Osteocyte (in vitro differentiated cells): ENCODE results near the gene ZSCAN21. TPM values are rescaled to one million over a fixed set of nuclear protein-coding genes. Genes with fewer than 3 reads are reported as not detected.

Source experiments
- DNase-seq: peaks from one replicate; pipeline ENCODE4 v3.0.0; 2021; ENCODE audit warnings: mixed read lengths; ENCODE audit not compliant: unreplicated experiment; ENCODE audit errors: extremely low spot score
- H3K27ac Mint-ChIP-seq: one replicate; pipeline ENCODE4 v1.8.0; 2021; ENCODE audit warnings: mild to moderate bottlenecking, mixed read lengths; ENCODE audit not compliant: unreplicated experiment
- H3K27me3 Mint-ChIP-seq: one replicate; pipeline ENCODE4 v1.8.0; 2021; ENCODE audit warnings: mixed read lengths; ENCODE audit not compliant: unreplicated experiment
- H3K36me3 Mint-ChIP-seq: one replicate; pipeline ENCODE4 v1.8.0; 2021; ENCODE audit warnings: mixed read lengths; ENCODE audit not compliant: unreplicated experiment
- H3K4me1 Mint-ChIP-seq: one replicate; pipeline ENCODE4 v1.8.0; 2021; ENCODE audit warnings: mixed read lengths; ENCODE audit not compliant: unreplicated experiment
- H3K4me3 Mint-ChIP-seq: one replicate; pipeline ENCODE4 v1.8.0; 2021; ENCODE audit warnings: mild to moderate bottlenecking, moderate library complexity, mixed read lengths; ENCODE audit not compliant: unreplicated experiment
- H3K9me3 Mint-ChIP-seq: one replicate; pipeline ENCODE4 v1.8.0; 2021; ENCODE audit warnings: mixed read lengths; ENCODE audit not compliant: unreplicated experiment
- total RNA-seq: library from RNA; stranded (reverse); gene quantifications from 2 replicates; pipeline ENCODE4 v1.2.1, GENCODE V29; 2021
- TF ChIP-seq, protein P1 (sequence below): fragments of 200-600 bp; sonication (generic); IDR thresholded peaks from 2 replicates; pipeline ENCODE4 v1.5.0; 2021; ENCODE audit warnings: antibody characterized with exemption, mild to moderate bottlenecking, moderate library complexity

ZSCAN21 gene
- total RNA-seq, 1 donor from 2014 or later: 13.9 TPM

DNA sequence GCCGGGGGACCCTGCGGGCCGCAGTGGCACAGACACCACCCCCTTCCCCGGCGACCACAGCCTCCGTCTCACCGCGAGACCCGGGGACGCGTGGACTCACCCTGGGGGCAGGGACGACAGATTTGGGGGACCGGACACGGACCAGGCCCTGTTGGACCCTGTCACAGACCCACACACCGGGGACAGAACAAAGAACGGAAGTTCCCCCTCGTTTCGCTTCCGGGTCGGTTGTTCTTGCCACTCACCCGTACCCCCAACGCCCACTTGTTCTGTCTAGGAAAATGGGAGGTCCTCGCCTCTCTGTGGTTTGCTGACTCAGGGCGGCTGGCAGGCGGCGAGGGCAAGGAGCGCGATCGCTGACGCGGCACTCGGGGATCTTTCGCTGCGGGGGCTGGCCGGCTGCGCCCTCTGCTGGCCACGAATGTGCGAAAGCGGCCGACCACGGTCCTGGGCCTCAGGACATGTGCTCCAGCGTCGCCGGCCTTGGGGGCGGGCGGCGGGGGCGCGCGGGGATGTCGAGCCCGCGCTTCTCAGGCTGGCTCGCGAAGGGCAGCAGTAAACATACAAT lies 32.0 kb downstream of the ZSCAN21 start, which contains the start of gene ZNF3:
Gene ZNF3, minus strand, starts transcription at position 189 of the 568 bp plus-strand sequence. CDS start 4,366 bp downstream, outside the sequence.
- no peaks in the 10 kb centered on the region for H3K9me3 Mint-ChIP-seq
- H3K27ac Mint-ChIP-seq: peak within 1 kb of the TSS; percentile 92
- TF ChIP-seq, protein P1, sequence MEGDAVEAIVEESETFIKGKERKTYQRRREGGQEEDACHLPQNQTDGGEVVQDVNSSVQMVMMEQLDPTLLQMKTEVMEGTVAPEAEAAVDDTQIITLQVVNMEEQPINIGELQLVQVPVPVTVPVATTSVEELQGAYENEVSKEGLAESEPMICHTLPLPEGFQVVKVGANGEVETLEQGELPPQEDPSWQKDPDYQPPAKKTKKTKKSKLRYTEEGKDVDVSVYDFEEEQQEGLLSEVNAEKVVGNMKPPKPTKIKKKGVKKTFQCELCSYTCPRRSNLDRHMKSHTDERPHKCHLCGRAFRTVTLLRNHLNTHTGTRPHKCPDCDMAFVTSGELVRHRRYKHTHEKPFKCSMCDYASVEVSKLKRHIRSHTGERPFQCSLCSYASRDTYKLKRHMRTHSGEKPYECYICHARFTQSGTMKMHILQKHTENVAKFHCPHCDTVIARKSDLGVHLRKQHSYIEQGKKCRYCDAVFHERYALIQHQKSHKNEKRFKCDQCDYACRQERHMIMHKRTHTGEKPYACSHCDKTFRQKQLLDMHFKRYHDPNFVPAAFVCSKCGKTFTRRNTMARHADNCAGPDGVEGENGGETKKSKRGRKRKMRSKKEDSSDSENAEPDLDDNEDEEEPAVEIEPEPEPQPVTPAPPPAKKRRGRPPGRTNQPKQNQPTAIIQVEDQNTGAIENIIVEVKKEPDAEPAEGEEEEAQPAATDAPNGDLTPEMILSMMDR: peak; percentile 96
- no peaks in the 10 kb centered on the region for H3K27me3 Mint-ChIP-seq
- peaks cover 15% of the 10 kb centered on the region for H3K36me3 Mint-ChIP-seq
- DNase-seq: peak; percentile 99
- H3K4me3 Mint-ChIP-seq: peak within 1 kb of the TSS; percentile 92
- peaks cover 30% of the 10 kb centered on the region for H3K4me1 Mint-ChIP-seq

DNA sequence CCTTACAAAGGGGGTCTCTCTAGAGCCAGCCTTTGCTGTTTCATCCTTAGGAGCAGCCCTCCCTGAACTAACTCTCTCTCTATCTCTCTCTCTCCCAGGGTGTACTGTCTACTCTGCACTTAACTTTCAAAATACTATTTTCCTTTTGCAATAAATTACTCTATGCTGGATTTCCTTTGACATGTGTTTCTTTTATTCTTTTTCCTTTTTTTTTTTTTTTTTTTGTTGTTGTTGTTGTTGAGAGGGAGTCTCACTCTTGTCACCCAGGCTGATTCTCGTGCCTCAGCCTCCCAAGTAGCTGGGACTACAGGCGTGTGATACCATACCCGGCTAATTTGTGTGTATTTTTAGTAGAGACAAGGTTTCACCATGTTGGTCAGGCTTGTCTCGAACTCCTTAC lies 33.4 kb downstream of the ZSCAN21 start:
- TF ChIP-seq, protein P1: no peak
- Mint-ChIP-seq H3K4me3 (no peak overlapping the region), H3K36me3 (peaks cover 10% of the 10 kb centered on the region), H3K27me3 (no peaks in the 10 kb centered on the region), H3K27ac (peak overlapping the region; percentile 42), H3K4me1 (peaks cover 36% of the 10 kb centered on the region), H3K9me3 (no peaks in the 10 kb centered on the region)
- DNase-seq: no peak

- peaks cover 3% of the 10 kb centered on the region for H3K36me3 Mint-ChIP-seq
- H3K27me3 Mint-ChIP-seq: no peaks in the 10 kb centered on the region
- TF ChIP-seq, protein P1: no peak
- H3K9me3 Mint-ChIP-seq: no peaks in the 10 kb centered on the region
- peaks cover 35% of the 10 kb centered on the region for H3K4me1 Mint-ChIP-seq
- DNase-seq: no peak
- H3K4me3 Mint-ChIP-seq: no peak overlapping the region
- no peak overlapping the region for H3K27ac Mint-ChIP-seq
Observed at GRCh38 chr7:100085515-100085914, 35.9 kb downstream of the ZSCAN21 start.

DNA sequence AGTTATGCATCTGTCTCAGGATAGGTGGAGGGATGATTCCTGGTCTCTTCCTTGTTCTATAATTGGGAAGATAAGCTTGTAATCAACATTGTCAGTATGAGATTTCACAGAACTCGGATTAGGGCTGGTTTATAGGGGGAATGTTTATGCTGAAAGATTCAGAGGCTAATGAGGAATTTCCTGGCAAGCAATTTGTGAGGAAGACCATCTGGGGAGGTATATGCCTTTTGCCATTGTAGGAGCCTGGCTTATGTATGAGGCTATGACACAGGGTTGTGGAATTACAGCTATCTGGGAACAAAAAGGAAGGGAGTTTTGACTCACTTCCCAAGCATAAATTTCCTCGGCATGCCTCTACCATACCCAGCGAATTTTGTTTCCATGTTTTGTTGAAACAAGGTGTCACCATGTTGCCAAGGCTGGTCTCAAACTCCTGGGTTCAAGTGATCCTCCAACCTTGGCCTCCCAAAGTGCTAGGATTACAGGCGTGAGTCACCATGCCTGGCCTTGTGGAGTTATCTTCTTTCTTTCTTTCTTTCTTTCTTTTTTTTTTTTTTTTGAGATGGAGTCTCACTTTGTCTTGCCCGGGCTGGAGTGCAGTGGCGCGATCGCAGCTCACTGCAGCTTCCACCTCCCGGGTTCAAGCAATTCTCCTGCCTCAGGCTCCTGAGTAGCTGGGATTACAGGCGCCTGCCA lies 37.6 kb downstream of the ZSCAN21 start:
- Mint-ChIP-seq H3K4me1 (peaks cover 26% of the 10 kb centered on the region), H3K4me3 (peak overlapping the region; percentile 30), H3K27ac (peak overlapping the region; percentile 61), H3K36me3 (peaks cover 17% of the 10 kb centered on the region), H3K27me3 (no peaks in the 10 kb centered on the region), H3K9me3 (no peaks in the 10 kb centered on the region)
- no peak for DNase-seq
- TF ChIP-seq, protein P1: no peak

DNA sequence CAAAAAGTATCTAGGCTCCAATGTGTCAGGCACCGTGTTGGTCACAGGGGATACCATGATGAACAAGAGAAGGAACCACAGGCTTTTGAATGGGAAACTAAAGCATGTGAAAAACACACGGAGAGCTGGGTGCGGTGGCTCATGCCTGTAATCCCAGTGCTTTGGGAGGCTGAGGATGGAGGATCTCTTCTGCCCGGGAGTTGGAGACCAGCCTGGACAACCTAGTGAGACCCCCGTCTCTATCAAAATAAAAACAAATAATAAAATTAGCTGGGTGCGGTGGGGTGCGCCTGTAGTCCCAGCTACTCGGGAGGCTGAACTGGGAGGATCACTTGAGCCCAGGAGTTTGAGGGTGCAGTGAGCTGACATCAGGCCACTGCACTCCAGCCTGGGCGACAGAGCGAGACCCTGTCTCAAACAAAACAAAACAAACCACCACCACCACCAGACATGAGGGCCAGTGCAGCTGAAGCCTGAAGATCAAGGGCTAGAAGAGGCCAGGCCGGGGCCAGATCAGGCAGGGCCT lies 38.6 kb downstream of the ZSCAN21 start:
- Mint-ChIP-seq H3K27me3 (no peaks in the 10 kb centered on the region), H3K4me3 (peak overlapping the region; percentile 83), H3K9me3 (no peaks in the 10 kb centered on the region), H3K4me1 (peaks cover 23% of the 10 kb centered on the region), H3K36me3 (peaks cover 25% of the 10 kb centered on the region), H3K27ac (peak overlapping the region; percentile 91)
- no peak for DNase-seq
- TF ChIP-seq, protein P1: no peak
